Measurements from ENCODE around the gene ZPLD1.

The ZPLD1 gene

DNA sequence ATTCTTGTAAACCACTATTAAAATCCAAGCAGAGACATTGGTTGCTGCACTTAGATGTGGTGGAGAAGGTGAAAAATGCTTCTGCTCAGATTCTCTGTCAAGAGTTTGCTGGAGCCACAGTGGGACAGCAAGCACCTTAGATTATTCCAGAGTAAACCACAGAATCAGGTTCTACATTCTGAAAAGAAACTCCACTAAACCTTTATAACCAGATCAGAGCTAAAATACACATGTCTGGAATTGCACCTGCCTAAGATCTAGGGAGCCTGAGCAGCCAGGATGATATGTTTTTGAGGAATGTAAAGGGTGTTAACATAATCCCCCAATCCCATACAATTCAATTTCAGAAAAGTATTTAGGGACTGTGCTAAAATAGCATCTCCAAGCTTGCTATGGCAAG lies at the start of gene ZPLD1:
TSS of gene ZPLD1 (plus strand) at position 301 of the 400 bp plus-strand sequence. CDS start 3,473 bp downstream, outside the sequence.
- no peak for DNase-seq (ENCODE audit: low read depth in 1 of 2, low spot score in 1 of 2)

DNA sequence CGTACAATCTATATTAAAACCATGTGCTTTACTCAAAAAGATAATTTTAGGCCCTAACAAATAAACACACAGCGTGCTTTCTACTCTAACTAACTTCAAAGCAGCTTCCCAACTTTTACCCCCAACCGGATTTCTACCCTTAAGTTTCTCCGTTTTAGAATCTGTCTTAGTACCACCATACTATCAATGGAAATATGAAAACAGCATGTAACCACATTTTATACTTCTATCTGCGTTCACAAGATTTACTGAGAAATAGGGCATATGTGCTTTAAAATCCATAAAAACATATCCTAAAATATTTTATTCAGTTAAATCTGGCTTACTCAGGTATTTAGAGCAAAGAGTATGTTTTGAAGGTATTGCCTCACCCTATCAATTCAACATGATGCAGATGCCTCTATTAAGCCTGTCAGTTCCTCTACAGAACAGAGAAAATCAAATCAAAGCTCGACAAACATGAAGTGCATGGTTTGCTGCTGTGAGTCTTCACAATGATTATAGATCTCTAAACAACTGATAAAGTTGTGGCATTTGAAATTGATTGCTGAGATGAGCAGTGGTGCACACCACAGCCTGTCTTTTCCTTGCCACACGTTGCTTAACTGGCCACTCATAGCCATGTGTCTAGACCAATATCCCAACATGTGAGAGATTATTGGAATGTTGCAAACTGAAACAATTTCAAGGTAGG lies 44.5 kb upstream of the ZPLD1 start:
- DNase-seq (ENCODE audit: low read depth in 1 of 2, low spot score in 1 of 2), result no peak

DNA sequence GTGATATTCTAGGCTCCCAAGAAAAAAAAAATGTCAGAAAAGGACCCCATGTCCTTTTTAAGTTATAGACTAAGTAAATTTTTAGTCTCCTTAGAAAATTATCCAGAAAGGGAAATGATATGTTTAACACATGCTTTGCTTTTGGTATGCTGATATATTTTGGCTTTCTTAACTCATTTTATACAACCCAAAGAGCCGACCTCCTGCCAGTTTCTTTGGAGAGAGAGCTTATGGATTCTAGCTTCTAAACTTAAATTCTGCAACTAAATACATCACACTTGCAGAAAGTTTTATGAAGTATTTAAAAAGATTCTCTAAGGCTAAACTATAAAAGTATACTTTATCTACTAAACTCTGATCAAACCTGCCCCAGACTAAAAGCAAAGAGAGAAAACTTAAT lies 43.9 kb upstream of the ZPLD1 start:
- DNase-seq (ENCODE audit: low read depth in 1 of 2, low spot score in 1 of 2), result no peak

DNA sequence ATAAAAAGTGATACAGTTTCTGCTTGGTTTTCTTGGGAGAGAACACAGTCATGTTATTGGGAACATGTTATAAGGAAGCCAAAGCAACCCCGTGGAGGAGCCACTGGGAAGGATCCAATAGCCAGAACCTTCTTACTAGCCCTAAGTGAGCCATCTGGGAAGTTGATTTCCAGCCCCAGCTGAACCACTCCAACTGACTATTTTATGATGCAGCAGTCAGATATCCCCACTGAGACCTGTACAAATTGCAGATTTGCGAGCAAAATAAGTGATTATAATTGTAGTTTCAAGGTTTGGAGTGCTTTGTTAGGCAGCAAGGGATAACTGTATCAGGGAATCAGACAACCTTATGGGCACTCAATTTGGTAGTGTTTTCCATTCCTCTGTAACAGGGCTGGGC lies 43.3 kb upstream of the ZPLD1 start:
- no peak for DNase-seq (ENCODE audit: low read depth in 1 of 2, low spot score in 1 of 2)

DNA sequence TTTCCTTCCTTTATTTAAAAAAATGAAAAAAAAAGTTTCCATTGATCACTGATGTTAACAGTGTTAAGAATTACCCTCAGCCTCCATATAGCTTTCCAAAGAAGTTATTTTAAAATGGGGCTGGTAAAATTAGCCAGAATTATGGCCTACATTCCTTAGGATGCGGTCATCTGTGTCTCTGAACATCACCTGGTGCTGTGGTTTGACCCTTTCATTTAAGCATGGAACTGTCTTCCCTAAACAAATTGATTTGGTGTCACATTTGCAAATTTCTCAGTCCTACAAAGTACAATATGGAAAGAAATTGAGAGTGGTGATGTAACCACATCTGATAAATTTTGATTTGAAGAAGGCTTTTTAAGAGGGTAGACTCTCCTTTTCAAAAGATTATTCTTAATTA lies 40.3 kb upstream of the ZPLD1 start:
- no peak for DNase-seq (ENCODE audit: low read depth in 1 of 2, low spot score in 1 of 2)

DNA sequence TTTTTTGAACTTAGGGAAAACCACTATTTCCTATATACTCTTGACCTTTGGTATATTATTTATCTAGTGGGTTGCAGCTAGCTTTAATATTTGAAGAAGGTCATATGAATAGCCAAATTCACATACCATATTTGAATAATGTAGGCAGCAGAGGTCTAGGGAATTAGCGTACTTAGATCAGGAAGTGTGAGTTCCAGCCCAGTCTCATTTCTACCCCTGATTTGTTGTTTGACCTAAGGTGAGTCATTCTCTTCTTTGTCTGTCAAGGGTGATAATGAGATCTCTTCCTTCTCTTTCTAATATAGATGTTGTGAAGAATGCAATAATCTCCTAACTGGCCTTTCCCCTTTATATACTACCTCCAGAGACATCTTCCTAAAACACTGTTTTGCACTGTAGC lies 36.6 kb upstream of the ZPLD1 start:
- DNase-seq (ENCODE audit: low read depth in 1 of 2, low spot score in 1 of 2), result no peak

DNA sequence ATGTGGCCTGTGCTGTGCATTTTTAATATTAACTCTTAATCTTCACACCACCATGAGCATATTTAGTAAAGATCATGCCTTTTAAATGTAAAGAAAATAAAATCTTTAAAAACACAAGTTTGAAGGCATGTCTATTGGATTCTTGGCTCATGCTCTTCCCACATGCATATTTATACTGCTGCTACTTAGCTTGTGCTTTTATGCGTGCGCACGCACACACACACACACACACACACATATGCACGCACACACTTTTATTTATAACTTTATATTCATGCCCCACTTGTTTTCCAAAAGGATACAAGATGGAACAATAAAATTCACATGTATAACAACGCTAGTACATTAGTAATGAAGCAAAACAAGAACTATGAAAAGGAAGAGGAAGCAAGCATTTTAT lies 36.1 kb upstream of the ZPLD1 start:
- DNase-seq (ENCODE audit: low read depth in 1 of 2, low spot score in 1 of 2), result no peak

DNA sequence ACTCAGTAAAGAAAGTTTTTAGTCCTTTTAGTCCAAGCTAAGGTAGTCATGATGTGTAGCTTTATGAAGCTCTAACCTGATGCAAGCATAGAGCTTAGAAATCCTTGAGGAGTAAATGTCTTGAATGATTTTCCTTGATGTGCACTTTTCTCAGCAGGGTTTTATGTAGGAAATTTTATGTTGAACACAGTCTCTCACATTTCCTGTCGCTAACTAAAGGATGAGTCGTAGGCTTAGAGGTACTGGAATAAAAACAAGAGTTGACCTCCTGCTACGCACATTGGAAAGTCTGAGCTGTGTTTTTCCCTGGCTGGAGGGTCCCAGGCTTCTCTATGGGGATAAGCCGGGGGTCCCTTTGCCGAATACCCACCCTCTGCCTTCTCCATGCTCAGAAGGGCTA lies 34.7 kb upstream of the ZPLD1 start:
- DNase-seq (ENCODE audit: low read depth in 1 of 2, low spot score in 1 of 2), result no peak

DNA sequence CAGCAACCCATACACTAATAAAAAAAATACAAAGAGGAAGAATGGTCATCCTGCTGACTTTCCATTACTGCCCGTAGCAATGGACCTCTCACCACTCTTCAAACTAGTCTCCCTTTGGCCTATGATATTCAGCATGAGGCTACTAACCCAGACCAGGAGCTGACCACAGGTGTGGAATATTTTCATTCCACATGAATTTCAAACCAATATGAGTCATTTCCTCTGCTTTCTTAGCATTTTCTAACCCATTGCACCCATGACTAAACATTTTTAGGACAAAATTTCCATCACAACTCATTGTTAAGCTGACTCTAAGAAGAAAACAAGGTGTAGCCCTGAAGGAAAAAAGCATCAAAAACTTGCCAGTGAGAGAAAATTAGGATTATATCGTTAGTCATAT lies 34.0 kb upstream of the ZPLD1 start:
- no peak for DNase-seq (ENCODE audit: low read depth in 1 of 2, low spot score in 1 of 2)

DNA sequence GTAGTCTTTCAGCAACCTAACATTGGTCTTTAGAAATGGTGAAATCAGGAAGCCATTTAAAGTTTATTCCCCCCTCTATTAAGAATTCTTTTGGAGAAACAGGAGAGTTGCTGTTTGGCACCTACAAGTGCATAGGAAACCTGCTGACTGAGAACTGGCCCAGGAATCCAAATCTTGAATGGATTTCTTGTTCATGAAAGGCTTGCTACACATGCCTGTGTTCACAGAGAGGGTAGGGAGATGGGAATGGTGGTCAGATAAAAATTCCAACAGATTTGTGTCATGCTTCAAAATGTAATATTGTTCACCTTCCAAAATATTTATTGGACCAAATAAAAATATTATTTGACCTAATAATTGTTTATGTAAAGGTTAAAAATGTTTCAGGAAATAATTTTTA lies 24.2 kb upstream of the ZPLD1 start:
- DNase-seq (ENCODE audit: low read depth in 1 of 2, low spot score in 1 of 2), result no peak

DNA sequence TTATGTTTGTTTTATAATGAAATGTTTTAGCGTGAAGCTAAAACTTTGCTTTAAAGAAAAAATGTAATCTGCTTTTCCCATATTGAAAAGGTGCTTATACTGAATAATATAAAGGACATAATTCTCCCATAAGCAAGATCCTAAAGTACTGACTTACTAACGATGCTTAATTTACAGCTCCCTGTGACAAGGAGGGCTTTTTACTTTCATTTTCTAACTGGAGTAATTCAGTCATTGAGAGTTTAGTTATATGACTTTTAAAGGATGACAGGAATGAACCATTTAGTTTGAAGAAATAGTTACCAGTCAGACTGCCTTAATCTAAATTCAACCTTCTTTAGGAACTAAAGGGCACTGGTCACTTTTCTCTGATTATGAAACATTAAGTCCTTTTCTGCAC lies 19.3 kb upstream of the ZPLD1 start:
- no peak for DNase-seq (ENCODE audit: low read depth in 1 of 2, low spot score in 1 of 2)

DNA sequence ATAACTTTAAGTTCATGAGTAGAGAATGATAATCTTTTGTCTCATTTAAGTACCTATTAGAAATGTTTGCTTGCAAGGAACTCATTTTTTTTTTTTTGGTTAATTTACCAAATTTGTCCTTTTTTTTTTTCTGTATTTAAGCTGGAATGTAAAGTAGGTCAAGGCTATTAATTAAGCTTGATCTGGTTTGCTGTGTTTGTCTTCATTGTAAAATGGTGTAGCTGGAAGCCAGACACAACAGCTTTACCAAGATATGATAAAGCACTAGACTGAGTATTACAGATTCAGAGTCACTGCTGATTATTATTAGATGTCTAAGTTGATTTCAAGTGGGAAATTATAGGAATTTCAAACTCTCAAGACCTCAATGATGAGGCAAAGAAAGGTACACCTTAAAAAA lies 15.0 kb upstream of the ZPLD1 start:
- no peak for DNase-seq (ENCODE audit: low read depth in 1 of 2, low spot score in 1 of 2)

DNA sequence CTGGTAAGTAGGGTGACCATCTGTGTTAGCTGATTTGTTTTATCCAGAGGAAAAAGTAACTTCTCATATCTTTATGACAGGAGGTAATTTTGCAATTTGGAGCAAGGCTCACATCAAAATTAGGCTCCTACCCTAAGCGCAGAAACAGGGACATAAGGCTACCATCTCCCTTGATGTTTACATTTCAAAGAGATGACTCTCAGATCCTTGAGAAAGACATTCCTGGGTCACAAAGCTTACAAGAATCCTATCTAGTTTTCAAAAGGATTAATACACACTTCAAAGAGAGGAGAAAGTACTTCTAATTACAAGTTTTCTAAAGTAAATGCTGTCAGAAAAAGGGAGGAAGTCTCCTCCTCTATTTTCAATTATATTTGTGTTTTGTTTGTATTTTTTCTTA lies 7.0 kb downstream of the ZPLD1 start:
- DNase-seq (ENCODE audit: low read depth in 1 of 2, low spot score in 1 of 2), result no peak

DNA sequence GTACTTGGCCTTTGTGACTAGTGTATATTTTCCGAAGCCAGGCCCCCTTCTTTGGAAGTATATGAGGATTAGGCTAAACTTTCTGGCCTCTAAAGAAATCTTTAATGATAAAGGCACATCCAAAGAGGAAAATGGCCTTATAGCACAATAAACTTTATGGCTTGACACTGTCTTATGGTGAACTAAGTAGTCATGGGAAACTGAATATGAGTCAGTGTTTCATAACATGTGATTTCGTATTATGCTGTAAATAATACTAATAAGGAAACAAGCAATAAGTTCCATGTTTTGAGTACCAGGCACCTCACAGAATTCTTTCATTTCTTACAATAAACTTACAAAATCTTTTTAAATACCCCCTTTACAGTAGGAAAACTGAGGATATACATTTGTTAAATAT lies 8.2 kb downstream of the ZPLD1 start:
- no peak for DNase-seq (ENCODE audit: low read depth in 1 of 2, low spot score in 1 of 2)

DNA sequence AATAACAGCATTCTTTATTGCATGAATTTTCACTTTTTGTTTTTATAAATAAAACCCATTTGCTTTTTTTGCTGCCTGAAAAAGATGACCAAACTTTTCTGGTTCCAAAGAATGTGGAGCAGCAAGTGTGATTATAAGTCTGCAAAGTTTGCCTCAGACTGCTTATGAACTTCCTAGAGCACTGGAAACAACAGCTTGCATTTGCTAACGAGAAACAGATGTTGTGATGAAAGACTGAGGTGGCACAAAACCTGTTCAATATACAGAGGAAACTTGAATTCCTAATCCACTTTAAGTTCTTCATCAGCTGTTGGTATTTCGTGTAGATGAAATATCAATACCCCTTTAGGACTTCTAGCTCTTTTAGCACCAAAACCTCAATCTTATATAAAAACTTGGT lies 9.3 kb downstream of the ZPLD1 start:
- DNase-seq (ENCODE audit: low read depth in 1 of 2, low spot score in 1 of 2), result no peak

DNA sequence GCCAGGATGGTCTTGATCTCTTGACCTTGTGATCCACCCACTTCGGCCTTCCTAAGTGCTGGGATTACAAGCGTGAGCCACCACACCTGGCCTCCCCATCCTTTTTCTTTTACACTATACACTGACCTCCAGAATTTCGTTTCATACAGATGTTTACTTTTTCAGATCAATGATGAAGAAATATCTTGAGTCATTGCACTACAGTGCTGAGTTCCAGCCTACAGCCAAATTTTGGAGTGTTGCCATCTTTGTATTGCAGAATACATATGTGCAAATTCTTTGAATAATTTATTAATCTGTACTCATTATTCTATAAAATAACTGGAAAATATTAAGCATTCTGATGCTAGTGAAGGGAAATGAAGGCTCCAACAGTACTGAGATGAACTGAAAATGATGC lies 12.5 kb downstream of the ZPLD1 start:
- no peak for DNase-seq (ENCODE audit: low read depth in 1 of 2, low spot score in 1 of 2)

DNA sequence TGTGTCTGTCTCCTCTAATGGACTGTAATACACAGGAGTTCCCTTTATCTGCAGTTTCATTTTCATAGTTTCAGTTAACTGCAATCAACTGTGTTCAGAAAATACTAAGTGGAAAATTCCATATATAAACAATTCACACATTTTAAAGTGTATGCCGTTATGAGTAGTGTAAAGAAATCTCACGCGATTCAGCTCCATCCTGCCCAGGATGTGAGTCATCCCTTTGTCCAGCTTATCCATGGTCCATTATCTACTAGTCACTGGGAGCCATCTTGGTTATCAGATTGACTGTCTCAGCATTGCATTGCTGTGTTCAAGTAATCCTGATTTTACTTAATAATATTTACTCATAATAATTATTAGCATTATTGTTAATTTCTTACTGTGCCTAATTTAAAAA lies 14.5 kb downstream of the ZPLD1 start:
- no peak for DNase-seq (ENCODE audit: low read depth in 1 of 2, low spot score in 1 of 2)

DNA sequence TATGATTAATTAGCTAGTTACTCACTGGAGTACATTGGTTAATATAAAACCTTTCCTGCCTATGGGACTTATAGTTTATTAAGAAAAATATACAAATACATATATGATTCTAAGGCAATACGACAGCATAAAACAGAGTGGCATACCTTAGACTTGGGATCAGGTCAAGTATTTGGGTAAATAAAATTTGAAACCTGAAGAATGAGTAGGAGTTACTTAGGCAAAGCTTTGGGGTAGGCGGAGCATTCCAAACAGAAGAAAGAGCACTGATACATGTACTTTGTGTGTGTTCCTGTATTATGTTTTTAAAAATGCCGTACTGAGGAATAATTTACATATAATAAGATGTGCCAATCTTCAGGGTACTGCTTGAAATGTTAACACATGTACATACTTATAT lies 15.1 kb downstream of the ZPLD1 start:
- no peak for DNase-seq (ENCODE audit: low read depth in 1 of 2, low spot score in 1 of 2)

DNA sequence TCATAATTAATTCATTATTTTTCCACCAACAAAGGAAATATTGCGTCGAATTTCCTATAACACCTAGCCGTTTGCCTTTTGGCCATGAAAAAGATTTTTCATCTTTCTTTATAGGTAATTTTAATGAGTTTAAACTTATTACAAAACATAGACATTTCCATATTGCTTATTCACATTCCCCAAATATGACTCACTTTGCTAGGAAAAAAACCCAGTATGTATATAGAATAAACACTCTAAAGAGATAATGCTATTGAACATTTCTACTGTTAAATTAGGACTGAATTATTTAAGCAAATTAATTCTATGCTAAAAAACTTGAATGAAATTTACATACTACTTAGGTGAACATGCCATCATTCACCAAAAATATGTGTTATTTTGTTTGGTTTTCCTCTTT lies 16.2 kb downstream of the ZPLD1 start:
- DNase-seq (ENCODE audit: low read depth in 1 of 2, low spot score in 1 of 2), result no peak

DNA sequence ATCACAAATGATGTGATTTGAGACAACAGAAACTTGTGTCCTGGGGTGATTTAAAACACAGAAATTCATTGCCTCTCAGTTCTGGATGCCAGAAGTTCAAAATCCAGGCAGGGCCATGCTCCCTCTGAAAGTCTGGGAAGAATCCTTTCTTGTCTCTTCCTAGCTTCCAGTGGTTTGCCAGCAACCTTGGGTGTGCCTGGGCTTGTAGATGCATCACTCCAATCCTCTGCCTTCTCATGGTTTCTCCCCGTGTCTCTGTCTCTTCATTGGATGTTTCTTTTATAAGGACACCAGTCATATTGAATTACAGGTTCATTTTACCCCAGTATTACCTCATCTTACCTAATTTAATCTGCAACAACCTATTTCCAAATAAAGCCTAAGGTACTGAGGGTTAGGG lies 16.7 kb downstream of the ZPLD1 start:
- DNase-seq (ENCODE audit: low read depth in 1 of 2, low spot score in 1 of 2), result no peak

DNA sequence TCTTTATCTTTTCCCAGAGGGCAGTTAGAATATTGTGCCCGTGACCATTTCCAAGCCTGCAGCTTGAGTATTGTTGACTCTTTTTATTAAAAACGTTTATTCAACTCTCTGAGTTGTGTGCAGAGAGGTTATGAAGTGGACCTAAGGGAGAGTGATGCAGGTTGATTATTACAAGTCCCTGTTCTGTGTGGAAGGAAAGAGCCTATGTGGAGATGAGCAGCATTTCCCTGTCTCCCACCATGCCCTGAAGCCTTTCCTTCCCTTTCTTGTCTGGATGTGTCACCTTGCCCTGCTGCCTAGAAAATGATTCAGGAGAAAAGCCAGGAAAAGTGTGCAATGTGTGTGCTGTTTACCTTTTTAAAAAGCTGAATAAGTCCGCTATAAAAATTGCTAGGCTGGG lies 19.4 kb downstream of the ZPLD1 start:
- DNase-seq (ENCODE audit: low read depth in 1 of 2, low spot score in 1 of 2), result no peak

DNA sequence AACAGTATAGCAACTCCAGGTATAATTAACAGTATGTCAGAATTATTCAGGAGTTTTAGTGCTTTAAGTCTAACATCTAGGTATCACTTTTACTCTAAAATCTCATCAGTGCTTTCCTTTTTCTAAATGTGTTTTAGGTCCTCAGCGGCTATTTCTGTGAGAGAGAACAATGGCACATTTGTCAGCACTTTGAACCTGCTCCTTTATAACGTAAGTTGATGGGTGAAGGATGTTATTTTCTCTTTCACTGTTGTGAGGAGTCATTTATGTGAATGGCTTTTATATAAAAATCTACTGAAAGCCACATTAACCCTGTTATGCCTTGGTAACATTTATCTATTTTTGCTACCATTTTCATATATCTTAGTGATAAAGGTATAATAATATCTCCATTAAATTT lies 22.8 kb downstream of the ZPLD1 start:
- no peak for DNase-seq (ENCODE audit: low read depth in 1 of 2, low spot score in 1 of 2)

DNA sequence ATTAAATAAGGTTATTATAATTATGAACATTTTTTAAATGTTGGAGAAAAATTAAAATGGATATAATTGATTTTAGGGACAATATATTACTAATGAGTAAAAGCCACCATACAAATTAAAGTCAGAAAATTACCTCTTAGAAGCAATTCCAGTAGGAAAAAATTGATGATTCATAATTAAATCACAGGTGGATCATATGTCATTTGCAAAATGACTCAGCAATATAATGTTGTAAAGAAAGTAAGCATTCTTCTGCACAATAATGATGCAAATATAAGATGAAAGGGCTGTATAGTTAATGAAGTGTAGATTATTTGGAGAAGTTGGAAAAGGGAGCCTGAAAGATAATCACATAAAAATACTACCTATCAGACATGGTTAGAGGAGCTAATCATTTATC lies 25.8 kb downstream of the ZPLD1 start:
- no peak for DNase-seq (ENCODE audit: low read depth in 1 of 2, low spot score in 1 of 2)

DNA sequence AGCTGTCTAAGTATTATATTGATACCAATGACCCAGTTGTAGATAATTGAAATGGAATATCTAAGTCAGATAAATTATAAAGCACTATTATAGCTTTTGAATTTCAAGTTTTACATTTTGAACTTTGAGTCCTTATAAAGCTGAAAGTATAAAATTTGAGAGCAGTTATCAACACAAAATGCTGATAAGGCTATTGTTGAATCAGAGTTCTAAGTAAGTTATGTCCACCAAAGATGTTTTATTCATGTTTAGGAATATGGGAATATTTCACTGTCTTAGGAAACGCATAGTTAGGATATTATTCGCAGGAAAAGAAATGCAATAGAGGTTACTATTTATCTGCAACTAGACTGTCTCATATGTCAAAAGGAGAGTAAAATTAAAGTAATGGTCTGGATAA lies 29.4 kb downstream of the ZPLD1 start:
- no peak for DNase-seq (ENCODE audit: low read depth in 1 of 2, low spot score in 1 of 2)

Data from activated T-helper 1 cell treated with anti-CD3 and anti-CD28 coated beads, Interleukin-2, amount 50 U/mL, for 16 hours (primary cell).